ENCODE results near the gene MARK4. TPM values are rescaled to one million over a fixed set of nuclear protein-coding genes. Genes with fewer than 3 reads are reported as not detected.

MARK4 gene
- total RNA-seq, 4 donors from 2014 or later = 17.4 to 36.9 (median 27.5) TPM

DNA sequence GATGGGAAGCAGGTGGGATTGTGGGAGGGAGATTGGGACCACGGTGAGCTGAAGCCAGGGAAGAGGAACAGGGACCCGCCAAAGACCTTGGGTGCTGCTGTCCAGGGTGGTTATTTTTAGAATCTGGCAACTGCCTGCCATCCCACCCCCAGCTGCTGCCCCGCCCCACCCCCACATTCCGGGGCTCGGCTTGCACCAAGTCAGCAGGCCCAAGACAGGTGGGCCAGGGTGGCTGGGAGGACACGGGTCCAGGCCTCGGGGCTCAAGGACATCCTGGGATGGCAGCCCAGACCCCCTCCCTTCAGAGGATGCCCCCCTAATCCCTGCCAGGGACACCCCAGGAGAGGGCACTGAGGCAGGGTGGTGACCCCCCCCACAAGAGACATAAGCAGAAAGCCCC, 70.8 kb downstream of the MARK4 start:
- 17% methylated on average over 2 of the region's 7 CpGs for WGBS
- no peak overlapping the region for H3K4me3 ChIP-seq
- H3K27ac ChIP-seq (replicated peaks in 1 of 4) = peak overlapping the region in 2 of 4 donors; percentile 26 to 81
- DNase-seq (ENCODE audit: extremely low spot score) = no peak
- intact Hi-C loops (cut with DNase I) = no loop called here
- H3K27me3 ChIP-seq = peaks cover 0 to 25% (median 0%) of the 10 kb centered on the region in 4 donors
- TF ChIP-seq EP300 (IDR thresholded peaks at IDR 0.05) = no peak
- no peak for TF ChIP-seq POLR2A (IDR thresholded peaks at IDR 0.05; ENCODE audit: low read depth)
- TF ChIP-seq POLR2AphosphoS5 (IDR thresholded peaks at IDR 0.05) = no peak
- TF ChIP-seq, protein P1, sequence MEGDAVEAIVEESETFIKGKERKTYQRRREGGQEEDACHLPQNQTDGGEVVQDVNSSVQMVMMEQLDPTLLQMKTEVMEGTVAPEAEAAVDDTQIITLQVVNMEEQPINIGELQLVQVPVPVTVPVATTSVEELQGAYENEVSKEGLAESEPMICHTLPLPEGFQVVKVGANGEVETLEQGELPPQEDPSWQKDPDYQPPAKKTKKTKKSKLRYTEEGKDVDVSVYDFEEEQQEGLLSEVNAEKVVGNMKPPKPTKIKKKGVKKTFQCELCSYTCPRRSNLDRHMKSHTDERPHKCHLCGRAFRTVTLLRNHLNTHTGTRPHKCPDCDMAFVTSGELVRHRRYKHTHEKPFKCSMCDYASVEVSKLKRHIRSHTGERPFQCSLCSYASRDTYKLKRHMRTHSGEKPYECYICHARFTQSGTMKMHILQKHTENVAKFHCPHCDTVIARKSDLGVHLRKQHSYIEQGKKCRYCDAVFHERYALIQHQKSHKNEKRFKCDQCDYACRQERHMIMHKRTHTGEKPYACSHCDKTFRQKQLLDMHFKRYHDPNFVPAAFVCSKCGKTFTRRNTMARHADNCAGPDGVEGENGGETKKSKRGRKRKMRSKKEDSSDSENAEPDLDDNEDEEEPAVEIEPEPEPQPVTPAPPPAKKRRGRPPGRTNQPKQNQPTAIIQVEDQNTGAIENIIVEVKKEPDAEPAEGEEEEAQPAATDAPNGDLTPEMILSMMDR (IDR thresholded peaks at IDR 0.05) = no peak
- peaks cover 0 to 21% (median 0%) of the 10 kb centered on the region in 4 donors for H3K36me3 ChIP-seq
- H3K9me3 ChIP-seq = no peaks in the 10 kb centered on the region
- H3K4me1 ChIP-seq = peaks cover 15 to 44% (median 38%) of the 10 kb centered on the region in 4 donors

DNA sequence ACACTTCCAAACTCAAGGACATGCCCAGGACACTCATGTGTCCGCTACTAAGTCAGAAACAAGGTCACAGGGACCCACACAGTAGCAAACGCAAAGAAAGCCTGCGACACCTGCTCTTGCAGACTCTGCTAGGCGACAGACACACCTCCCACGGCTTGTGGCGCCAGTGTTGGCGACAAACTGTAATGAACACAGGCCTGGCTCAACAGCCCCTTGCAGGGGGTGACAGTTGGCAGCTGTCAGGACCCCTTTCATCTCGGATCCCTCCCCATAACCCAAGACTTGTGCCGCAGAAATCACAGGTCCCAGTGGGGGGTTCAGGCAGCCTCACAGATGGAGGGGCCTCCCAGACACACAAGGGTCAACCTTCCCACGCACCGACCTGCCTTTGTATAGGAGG, 71.2 kb downstream of the MARK4 start:
- intact Hi-C loops (cut with DNase I) = no loop called here
- H3K4me3 ChIP-seq = no peak overlapping the region
- TF ChIP-seq, protein P1 (IDR thresholded peaks at IDR 0.05) = no peak
- TF ChIP-seq POLR2AphosphoS5 (IDR thresholded peaks at IDR 0.05) (no peak), POLR2A (IDR thresholded peaks at IDR 0.05; ENCODE audit: low read depth) (no peak), EP300 (IDR thresholded peaks at IDR 0.05) (no peak)

DNA sequence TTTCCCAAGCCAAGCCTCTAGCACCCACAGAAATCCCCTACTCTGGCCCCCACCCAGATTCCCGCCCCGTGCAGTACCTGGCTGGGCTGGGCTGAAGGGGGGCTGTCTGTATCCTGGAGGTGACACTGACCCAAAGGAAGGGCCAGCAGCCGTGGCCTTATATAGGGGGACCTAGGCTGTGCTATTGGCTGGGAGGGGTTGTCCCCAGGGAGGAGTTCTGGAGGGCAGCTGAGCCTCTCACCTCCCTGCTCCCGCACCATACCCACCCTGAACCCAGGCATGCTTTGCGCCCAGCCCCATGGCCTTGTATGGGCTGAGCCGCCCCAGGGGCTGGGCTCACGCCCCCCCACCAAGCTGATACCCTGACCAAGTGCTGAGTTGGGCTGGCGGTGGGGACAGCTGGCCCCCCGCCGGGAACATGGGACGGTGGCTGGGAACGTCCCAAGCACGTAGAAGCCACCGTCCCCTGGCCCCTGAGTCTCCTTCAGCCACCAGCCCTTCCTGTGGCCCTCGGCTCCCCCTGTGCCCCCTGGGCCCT, 71.7 kb downstream of the MARK4 start, which contains the start of gene CKM:
Gene CKM (minus strand): TSS at position 132 of the 538 bp plus-strand sequence. CDS start 3,162 bp downstream, outside the sequence.
- intact Hi-C loops (cut with DNase I) = no loop called here
- Histone ChIP-seq H3K4me1 (peaks cover 15 to 45% (median 38%) of the 10 kb centered on the region in 4 donors), H3K4me3 (peak within 1 kb of the TSS; percentile 40 to 50 (median 47)), H3K36me3 (peaks cover 0 to 11% (median 0%) of the 10 kb centered on the region in 4 donors), H3K9me3 (no peaks in the 10 kb centered on the region), H3K27ac (replicated peaks in 1 of 4) (peak within 1 kb of the TSS; percentile 68 to 81 (median 78)), H3K27me3 (peaks cover 0 to 24% (median 0%) of the 10 kb centered on the region in 4 donors)
- 67% methylated on average over 1 of the region's 15 CpGs for WGBS
- no peak for DNase-seq (ENCODE audit: extremely low spot score)
- TF ChIP-seq, protein P1 (IDR thresholded peaks at IDR 0.05) = no peak
- TF ChIP-seq POLR2A (IDR thresholded peaks at IDR 0.05; ENCODE audit: low read depth) (no peak), POLR2AphosphoS5 (IDR thresholded peaks at IDR 0.05) (no peak), EP300 (IDR thresholded peaks at IDR 0.05) (no peak)

More for the DNA sequence above, 71.2 kb downstream of the MARK4 start:
- peaks cover 15 to 45% (median 38%) of the 10 kb centered on the region in 4 donors for H3K4me1 ChIP-seq
- H3K9me3 ChIP-seq = no peaks in the 10 kb centered on the region
- DNase-seq (ENCODE audit: extremely low spot score) = no peak
- WGBS = 63% methylated on average over 6 of the region's 11 CpGs
- peaks cover 0 to 25% (median 0%) of the 10 kb centered on the region in 4 donors for H3K27me3 ChIP-seq
- peaks cover 0 to 16% (median 0%) of the 10 kb centered on the region in 4 donors for H3K36me3 ChIP-seq
- H3K27ac ChIP-seq (replicated peaks in 1 of 4) = peak overlapping the region in 3 of 4 donors; percentile 78 to 81 (median 78)

DNA sequence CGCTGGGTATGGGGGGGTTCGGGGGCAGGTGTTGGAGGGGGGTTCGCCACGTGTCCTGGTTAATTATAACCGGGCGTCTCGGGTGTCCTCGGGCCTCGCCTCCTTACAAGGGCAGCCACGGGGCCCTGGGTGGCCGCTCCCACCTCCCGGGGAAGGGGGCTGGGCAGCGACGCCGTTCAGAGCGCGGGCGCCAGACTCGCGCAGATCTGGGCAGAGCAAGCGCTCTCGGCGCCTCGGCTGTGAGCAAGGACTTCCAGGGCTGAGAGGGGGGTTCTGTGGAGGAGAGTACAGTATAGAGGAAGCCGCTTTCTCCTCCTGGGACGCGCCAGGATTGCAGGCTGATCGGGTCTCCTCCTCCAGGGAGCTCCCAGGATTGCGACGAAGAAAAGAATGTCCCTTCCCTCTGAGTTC, 72.6 kb downstream of the MARK4 start:
- peaks cover 0 to 7% (median 0%) of the 10 kb centered on the region in 4 donors for H3K36me3 ChIP-seq
- H3K27me3 ChIP-seq = peaks cover 0 to 20% (median 0%) of the 10 kb centered on the region in 4 donors
- no peaks in the 10 kb centered on the region for H3K9me3 ChIP-seq
- DNase-seq (ENCODE audit: extremely low spot score) = no peak
- H3K27ac ChIP-seq (replicated peaks in 1 of 4) = peak overlapping the region; percentile 68 to 81 (median 78)
- H3K4me3 ChIP-seq = peak overlapping the region; percentile 40 to 50 (median 47)
- intact Hi-C loops (cut with DNase I) = no loop called here
- H3K4me1 ChIP-seq = peaks cover 12 to 45% (median 38%) of the 10 kb centered on the region in 4 donors
- peak; percentile 71 for TF ChIP-seq POLR2A (IDR thresholded peaks at IDR 0.05; ENCODE audit: low read depth)
- TF ChIP-seq EP300 (IDR thresholded peaks at IDR 0.05) = no peak
- TF ChIP-seq POLR2AphosphoS5 (IDR thresholded peaks at IDR 0.05) = peak; percentile 74 to 82
- WGBS = 1% methylated on average over 17 of the region's 30 CpGs

DNA sequence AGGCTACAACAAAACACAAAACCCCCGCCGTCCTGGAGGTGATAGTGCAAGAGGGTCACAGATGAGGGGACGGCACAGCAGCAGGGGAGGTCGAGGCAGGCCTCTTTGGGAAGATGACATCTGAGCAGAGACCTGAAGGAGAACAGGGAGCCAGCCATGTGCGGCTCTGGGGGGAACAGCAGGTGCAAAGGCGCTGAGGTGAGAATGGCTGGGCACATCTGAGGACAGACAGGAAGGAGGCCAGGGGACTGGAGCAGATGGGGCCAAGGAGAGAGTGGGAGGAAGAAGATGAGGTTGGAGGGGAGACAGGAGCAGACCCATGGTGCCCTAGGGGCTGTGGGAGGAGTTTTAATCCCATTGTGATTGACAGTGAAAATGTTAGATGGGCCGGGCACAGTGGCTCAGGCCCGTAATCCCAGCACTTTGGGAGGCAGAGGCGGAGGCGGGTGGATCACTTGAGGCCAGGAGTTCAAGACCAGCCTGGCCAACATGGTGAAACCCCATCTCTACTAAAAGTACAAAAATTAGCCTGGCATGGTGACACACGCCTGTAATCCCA, 73.4 kb downstream of the MARK4 start:
- H3K27me3 ChIP-seq = peaks cover 0 to 20% (median 0%) of the 10 kb centered on the region in 4 donors
- H3K27ac ChIP-seq (replicated peaks in 1 of 4) = peak overlapping the region in 3 of 4 donors; percentile 68 to 81 (median 78)
- no peaks in the 10 kb centered on the region for H3K9me3 ChIP-seq
- peaks cover 12 to 45% (median 38%) of the 10 kb centered on the region in 4 donors for H3K4me1 ChIP-seq
- WGBS = 53% methylated on average over 11 of the region's 11 CpGs
- peak overlapping the region; percentile 40 to 50 (median 47) for H3K4me3 ChIP-seq
- peaks cover 0 to under 1% (median 0%) of the 10 kb centered on the region in 4 donors for H3K36me3 ChIP-seq
- no peak for TF ChIP-seq POLR2A (IDR thresholded peaks at IDR 0.05; ENCODE audit: low read depth)
- TF ChIP-seq, protein P1 (IDR thresholded peaks at IDR 0.05) = no peak
- no peak for TF ChIP-seq POLR2AphosphoS5 (IDR thresholded peaks at IDR 0.05)
- no peak for TF ChIP-seq EP300 (IDR thresholded peaks at IDR 0.05)
- DNase-seq (ENCODE audit: extremely low spot score) = no peak
- intact Hi-C loops (cut with DNase I) = no loop called here
